DND-41 (cell line): Measurements from ENCODE around the gene COL6A5.

Experiments used
- ATAC-seq: fragments of 200-7000 bp; cut with Tn5 transposase; 3 replicates; pipeline ENCODE4 v1.9.1; 2021; ENCODE audit warnings: low read depth; ENCODE audit not compliant: insufficient read depth
- DNase-seq: peaks from one replicate; pipeline ENCODE4 v3.0.0-alpha.2; 2020
- H2AFZ ChIP-seq: 2 replicates; pipeline ENCODE4 v1.6.0; 2012; ENCODE audit warnings: low read depth, low read length
- H3K27ac ChIP-seq: 2 replicates; pipeline ENCODE4 v1.5.1; 2012; ENCODE audit warnings: low read length, inconsistent platforms
- H3K27me3 ChIP-seq: fragments of 200-600 bp; sonication (generic); 2 replicates; pipeline ENCODE4 v1.6.0; 2012; ENCODE audit warnings: low read length, mild to moderate bottlenecking, inconsistent platforms; ENCODE audit not compliant: insufficient read depth, poor library complexity
- H3K36me3 ChIP-seq: 2 replicates; pipeline ENCODE4 v1.5.1; 2012; ENCODE audit warnings: low read length, inconsistent platforms; ENCODE audit not compliant: insufficient read depth
- H3K4me1 ChIP-seq: 2 replicates; pipeline ENCODE4 v1.5.1; 2012; ENCODE audit warnings: mild to moderate bottlenecking, low read length; ENCODE audit not compliant: insufficient read depth
- H3K4me2 ChIP-seq: 2 replicates; pipeline ENCODE4 v1.6.0; 2012; ENCODE audit warnings: mild to moderate bottlenecking, moderate library complexity, low read length, inconsistent platforms; ENCODE audit not compliant: insufficient read depth
- H3K4me3 ChIP-seq, 2 experiments: fragments of 200-600 bp in 1 of 2; shearing (Covaris generic) in 1 of 2; 2 replicates each; pipeline ENCODE4 v1.5.1; 2012 to 2016; ENCODE audit warnings: inconsistent platforms in 2 of 2, low read length in 2 of 2, mild to moderate bottlenecking in 2 of 2, low read depth in 1 of 2, moderate library complexity in 1 of 2
- H3K79me2 ChIP-seq: 2 replicates; pipeline ENCODE4 v1.6.0; 2012; ENCODE audit warnings: low read length, inconsistent platforms; ENCODE audit not compliant: insufficient read depth
- H3K9ac ChIP-seq: 2 replicates; pipeline ENCODE4 v1.6.0; 2012; ENCODE audit warnings: low read depth, mild to moderate bottlenecking, inconsistent platforms, low read length, moderate library complexity
- H3K9me3 ChIP-seq: 2 replicates; pipeline ENCODE4 v1.5.1; 2012; ENCODE audit warnings: low read length, moderate library complexity, mild to moderate bottlenecking, inconsistent platforms; ENCODE audit not compliant: insufficient read depth, severe bottlenecking
- H4K20me1 ChIP-seq: 2 replicates; pipeline ENCODE4 v1.6.0; 2012; ENCODE audit warnings: low read length; ENCODE audit not compliant: insufficient read depth
- EZH2 ChIP-seq: IDR thresholded peaks from 3 replicates; pipeline ENCODE4 v1.6.1; 2012; ENCODE audit warnings: borderline replicate concordance, low read depth, mild to moderate bottlenecking, moderate library complexity, low read length, inconsistent platforms; ENCODE audit not compliant: severe bottlenecking
- TF ChIP-seq, protein P1 (sequence below): IDR thresholded peaks from 2 replicates; pipeline ENCODE4 v1.5.1; 2012; ENCODE audit warnings: borderline replicate concordance, low read length, moderate library complexity, mild to moderate bottlenecking; ENCODE audit not compliant: poor library complexity, severe bottlenecking; ENCODE audit errors: extremely low read depth

Gene COL6A5

DNA sequence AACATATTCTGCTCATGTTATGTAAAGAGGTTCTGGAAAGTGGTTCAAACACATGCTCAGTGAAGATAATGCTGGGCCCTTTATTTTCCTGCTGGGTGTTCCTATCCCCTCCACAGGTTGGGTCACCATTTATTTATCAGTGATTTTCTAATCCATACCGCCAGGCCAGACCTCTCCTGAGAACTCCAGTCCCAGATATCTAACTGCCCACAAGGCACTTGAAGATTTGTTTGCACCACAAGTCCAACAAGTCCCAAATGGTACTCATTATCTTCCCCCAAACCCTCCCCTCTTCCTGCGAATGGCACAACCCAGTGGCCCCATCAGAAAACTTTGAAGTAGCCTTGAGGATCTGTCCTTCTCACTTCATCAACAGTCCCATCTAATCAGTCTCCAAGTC lies 176.9 kb downstream of the COL6A5 start:
- H3K79me2 ChIP-seq = no peaks in the 10 kb centered on the region
- H3K4me1 ChIP-seq = no peaks in the 10 kb centered on the region
- DNase-seq (no peak), ATAC-seq (no peak)
- H3K4me2 ChIP-seq = no peak overlapping the region
- TF ChIP-seq, protein P1, sequence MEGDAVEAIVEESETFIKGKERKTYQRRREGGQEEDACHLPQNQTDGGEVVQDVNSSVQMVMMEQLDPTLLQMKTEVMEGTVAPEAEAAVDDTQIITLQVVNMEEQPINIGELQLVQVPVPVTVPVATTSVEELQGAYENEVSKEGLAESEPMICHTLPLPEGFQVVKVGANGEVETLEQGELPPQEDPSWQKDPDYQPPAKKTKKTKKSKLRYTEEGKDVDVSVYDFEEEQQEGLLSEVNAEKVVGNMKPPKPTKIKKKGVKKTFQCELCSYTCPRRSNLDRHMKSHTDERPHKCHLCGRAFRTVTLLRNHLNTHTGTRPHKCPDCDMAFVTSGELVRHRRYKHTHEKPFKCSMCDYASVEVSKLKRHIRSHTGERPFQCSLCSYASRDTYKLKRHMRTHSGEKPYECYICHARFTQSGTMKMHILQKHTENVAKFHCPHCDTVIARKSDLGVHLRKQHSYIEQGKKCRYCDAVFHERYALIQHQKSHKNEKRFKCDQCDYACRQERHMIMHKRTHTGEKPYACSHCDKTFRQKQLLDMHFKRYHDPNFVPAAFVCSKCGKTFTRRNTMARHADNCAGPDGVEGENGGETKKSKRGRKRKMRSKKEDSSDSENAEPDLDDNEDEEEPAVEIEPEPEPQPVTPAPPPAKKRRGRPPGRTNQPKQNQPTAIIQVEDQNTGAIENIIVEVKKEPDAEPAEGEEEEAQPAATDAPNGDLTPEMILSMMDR = no peak
- no peak for TF ChIP-seq EZH2
- H3K9me3 ChIP-seq = no peaks in the 10 kb centered on the region
- no peak overlapping the region for H3K9ac ChIP-seq
- no peak overlapping the region for H3K4me3 ChIP-seq
- no peaks in the 10 kb centered on the region for H3K36me3 ChIP-seq
- H3K27ac ChIP-seq = no peak overlapping the region
- H2AFZ ChIP-seq = no peak overlapping the region
- no peaks in the 10 kb centered on the region for H4K20me1 ChIP-seq
- peaks cover 38% of the 10 kb centered on the region for H3K27me3 ChIP-seq

DNA sequence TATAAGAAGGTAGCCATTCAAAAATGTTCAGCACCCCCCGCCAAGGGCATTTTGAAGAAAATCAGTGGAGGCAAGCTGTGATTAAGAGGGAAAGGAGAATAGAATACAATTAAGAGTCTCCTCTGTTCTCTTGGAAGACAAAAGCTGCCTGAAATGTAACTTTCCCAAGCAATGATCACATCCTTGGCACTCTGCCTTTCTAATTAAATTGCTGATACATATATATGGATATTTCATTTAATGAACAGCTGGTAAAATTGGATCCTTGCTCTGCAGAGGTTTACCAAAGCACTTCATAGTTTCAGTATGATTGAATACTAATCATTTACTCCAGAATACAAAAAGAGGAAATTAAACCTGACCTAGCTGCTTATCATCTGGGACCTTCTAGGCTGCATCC lies 182.0 kb downstream of the COL6A5 start:
- no peaks in the 10 kb centered on the region for H3K36me3 ChIP-seq
- H3K9ac ChIP-seq = no peak overlapping the region
- H3K4me1 ChIP-seq = no peaks in the 10 kb centered on the region
- ATAC-seq (no peak), DNase-seq (no peak)
- no peaks in the 10 kb centered on the region for H4K20me1 ChIP-seq
- H2AFZ ChIP-seq = no peak overlapping the region
- no peak for TF ChIP-seq EZH2
- TF ChIP-seq, protein P1 = no peak
- peaks cover 20% of the 10 kb centered on the region for H3K27me3 ChIP-seq
- H3K4me2 ChIP-seq = no peak overlapping the region
- no peak overlapping the region for H3K4me3 ChIP-seq
- H3K79me2 ChIP-seq = no peaks in the 10 kb centered on the region
- no peak overlapping the region for H3K27ac ChIP-seq
- no peaks in the 10 kb centered on the region for H3K9me3 ChIP-seq

DNA sequence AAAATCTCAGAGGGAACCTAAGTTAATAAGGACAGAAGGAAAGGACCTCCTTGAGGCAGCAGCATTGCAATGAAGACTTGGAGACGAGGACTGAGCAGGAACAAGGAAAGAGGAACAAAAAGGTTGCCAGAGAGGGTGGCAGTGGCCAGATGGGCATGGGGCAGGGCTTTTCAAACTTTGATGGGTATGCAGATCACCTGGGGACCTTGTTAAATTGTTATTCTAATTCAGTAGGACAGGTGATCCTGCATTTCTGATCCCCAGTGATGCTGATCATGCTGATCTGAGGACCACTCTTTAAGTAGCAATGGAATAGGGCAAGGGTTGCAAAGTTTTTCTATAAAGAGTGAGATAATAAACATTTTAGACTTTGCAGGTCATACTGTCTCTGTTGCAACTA lies 182.6 kb downstream of the COL6A5 start:
- no peak for ATAC-seq
- H3K9ac ChIP-seq = no peak overlapping the region

More for the DNA sequence above, 182.6 kb downstream of the COL6A5 start:
- Histone ChIP-seq H3K9me3 (no peaks in the 10 kb centered on the region), H4K20me1 (no peaks in the 10 kb centered on the region), H3K4me1 (no peaks in the 10 kb centered on the region), H3K4me2 (no peak overlapping the region), H3K36me3 (no peaks in the 10 kb centered on the region), H3K79me2 (no peaks in the 10 kb centered on the region), H2AFZ (no peak overlapping the region), H3K27ac (no peak overlapping the region), H3K27me3 (peaks cover 18% of the 10 kb centered on the region), H3K4me3 (no peak overlapping the region)
- TF ChIP-seq, protein P1 = no peak
- TF ChIP-seq EZH2 = no peak
- no peak for DNase-seq
